Loucy (cell line): ENCODE measurements around the gene BCORL1.

ENCODE experiments used
- CTCF ChIP-seq: fragments of 200-600 bp; sonication (generic); conservative IDR thresholded peaks from 2 replicates; pipeline ENCODE4 v1.5.1; 2014; ENCODE audit warnings: mild to moderate bottlenecking, antibody characterized with exemption, low read length
- EZH2phosphoT487 ChIP-seq: fragments of 200-600 bp; IDR thresholded peaks from 2 replicates; pipeline ENCODE4 v1.6.1; 2018; ENCODE audit warnings: antibody characterized with exemption, mild to moderate bottlenecking, moderate library complexity, borderline replicate concordance

GRCh38 chrX:129987871-129988270 is 5.4 kb downstream of the BCORL1 start:
- no peak for TF ChIP-seq CTCF
- TF ChIP-seq EZH2phosphoT487, result no peak
